HG02943 (cell line): Measurements from ENCODE around the gene ARHGEF11.

Experiments
- ATAC-seq: cut with Tn5 transposase; IDR thresholded peaks from one replicate; pipeline ENCODE4 v1.9.1; 2021; ENCODE audit warnings: mild to moderate bottlenecking, low read depth, moderate library complexity; ENCODE audit not compliant: unreplicated experiment

Gene ARHGEF11

DNA sequence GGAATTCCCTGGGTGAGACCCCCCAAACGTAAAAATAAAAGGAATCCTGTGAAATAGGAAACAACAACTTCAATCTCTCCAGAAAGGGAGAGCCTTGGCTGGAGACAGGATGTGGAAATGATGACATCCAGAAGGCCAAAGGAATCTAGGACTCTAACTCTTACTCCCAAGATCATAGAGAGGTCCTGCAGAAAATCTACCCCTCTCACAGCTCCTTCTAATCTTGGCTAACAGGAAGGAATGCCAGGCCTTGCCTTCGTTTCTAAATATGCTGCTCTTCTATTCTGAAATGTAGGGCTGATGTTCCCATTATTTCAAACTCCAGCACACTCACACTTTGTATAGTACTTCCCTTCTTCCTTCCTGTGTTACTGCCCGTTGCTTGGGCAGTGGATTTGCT is 40.7 kb downstream of the ARHGEF11 start:
- ATAC-seq: no peak

GRCh38 chr1:157004327-157004726 is 41.2 kb downstream of the ARHGEF11 start:
- no peak for ATAC-seq

DNA sequence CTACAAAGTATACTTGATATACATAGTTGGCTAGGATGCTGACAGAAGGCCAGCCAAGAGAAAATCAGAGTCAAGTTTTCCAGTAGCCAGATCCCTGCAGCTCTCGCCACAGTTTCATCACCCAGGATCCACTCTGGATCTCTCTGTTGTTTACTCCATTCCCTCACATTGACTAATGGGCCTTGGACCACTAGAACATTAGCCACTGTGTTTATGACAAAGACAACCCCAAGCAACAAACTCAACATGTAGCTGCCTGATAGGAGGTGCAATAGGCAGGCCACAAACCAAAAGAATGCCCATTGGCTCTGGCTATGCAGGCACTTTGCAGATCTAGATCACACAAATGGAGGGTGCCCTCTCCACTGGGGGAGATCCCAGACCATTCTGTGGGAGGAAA is 44.2 kb downstream of the ARHGEF11 start:
- ATAC-seq: no peak

DNA sequence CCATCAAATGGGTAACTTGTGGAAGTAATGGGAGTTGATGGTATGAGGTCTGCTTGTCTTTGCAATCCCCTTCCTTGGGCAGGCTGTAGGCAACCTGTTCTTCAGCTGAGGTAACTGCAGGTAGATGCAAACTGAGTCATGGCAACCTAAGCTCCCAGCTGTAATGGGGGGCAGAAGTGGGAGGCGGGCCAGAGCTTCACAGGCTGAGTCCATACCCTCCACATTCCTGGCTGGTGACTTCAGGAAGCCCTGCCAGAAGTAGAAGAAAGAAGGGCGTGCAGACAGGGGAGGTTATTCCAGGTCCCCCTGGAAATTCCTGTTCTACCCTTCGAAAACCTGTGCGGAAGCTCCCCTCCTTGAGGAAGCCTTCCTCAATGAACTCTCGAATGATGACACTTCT is 44.9 kb downstream of the ARHGEF11 start:
- no peak for ATAC-seq

DNA sequence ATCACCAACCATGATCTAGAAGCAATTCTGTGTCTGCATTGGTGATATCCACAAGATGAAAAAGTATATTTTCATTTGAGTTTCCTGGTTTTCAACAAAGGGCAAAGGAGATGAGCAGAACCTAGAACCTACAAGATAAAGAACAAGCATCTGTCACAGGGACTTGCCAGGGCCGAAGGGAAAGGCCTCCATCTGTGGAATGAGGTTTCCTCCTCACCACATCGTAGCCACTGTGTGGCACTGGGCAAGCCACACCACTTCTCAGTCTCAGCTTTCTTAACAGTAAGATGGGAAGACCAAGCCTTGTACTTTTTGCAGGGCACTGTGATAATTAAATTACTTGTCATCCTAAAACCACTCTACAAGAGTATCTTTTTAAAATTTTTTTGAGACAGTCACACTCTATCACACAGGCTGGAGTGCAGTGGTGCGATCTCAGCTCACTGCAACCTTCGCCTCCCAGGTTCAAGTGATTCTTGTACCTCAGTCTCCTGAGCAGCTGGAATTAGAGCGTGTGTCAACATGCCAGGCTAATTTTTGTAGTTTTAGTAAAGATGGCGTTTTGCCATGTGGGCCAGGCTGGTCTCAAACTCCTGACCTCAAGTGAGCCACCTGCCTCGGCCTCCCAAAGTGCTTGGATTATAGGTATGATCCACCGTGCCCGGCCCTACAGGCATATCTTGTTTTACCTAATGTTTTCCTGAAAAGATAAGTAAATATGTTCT is 45.8 kb downstream of the ARHGEF11 start:
- no peak for ATAC-seq

GRCh38 chr1:156998840-156999500 is 46.6 kb downstream of the ARHGEF11 start:
- no peak for ATAC-seq

DNA sequence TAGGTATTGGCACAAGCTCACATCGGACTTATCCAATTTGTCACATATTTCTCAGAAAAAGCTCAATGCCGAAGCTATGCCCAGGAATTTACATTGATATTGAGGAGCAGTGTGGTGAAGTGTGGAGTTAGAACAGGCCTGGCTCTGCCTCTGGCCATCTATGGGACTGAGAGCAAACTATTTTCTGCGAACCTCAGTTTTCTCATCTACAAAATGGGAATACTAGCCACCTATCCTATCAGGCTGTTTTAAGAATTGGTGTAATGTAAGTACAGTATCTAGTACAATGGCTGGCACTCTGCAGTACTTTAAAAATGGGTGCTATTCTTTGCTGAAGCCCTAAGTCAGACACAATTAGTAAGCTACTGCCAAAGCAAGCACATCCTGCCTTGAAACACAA is 47.2 kb downstream of the ARHGEF11 start:
- no peak for ATAC-seq

GRCh38 chr1:156995412-156995811 is 50.1 kb downstream of the ARHGEF11 start:
- ATAC-seq: no peak

GRCh38 chr1:156994277-156994676 is 51.3 kb downstream of the ARHGEF11 start:
- ATAC-seq: no peak

GRCh38 chr1:156993426-156994147 is 52.0 kb downstream of the ARHGEF11 start:
- ATAC-seq: no peak

DNA sequence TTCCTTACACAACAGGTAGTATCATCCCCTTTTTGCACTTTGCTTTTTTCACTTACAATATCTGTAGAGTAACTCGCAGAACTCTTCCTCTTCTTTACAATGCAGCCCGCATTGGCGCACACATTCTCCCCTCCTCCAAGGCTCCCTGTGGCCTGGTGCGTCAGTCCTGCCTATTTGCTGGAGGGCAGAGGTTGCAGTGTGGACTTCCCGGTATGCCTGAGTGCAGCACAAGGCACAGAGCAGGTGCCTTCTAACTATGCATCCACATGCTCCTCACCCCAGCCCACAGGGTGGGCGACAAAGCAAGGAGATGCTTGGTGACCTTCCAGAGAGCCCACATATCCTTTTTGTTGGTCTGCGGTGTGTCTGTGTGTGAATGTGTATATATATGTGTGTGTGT is 53.3 kb downstream of the ARHGEF11 start:
- ATAC-seq: no peak

DNA sequence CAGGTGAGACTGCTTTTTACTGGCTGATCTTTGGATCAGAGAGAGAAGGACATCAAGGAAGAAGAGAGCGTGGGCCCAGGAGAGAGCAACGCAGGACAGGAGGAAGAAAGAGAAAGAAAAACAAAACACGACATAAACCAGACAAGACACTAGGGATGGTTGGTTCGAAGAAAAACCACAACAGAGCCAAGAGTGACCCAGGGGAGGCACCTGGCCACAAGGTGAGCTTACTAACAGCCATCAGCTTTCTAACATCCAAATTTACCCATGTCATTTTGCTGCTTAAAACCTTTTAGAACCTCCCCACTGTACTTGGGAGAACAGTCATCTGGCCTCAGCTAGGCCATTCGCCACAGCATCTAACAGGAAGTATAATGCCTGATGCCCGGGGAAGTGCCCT is 57.8 kb downstream of the ARHGEF11 start:
- ATAC-seq: no peak

DNA sequence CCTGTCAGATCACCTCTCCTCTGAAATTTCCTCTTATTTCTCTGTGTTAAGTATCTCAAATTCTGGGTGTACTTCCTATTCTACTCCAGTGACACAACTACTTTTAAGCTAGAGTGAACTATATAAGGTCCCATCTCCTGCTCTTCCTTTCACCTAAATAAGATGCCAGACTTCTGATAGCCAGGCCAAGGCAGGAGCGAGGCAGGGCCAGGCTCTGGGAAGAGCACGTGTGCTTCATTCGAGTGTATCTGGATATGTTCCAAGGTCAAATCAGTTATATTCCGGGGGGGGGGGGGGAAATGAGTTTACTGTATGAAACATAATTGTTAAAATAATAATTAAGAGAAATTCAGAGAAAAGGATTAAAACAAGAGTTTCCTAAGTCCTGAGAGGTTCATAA is 65.0 kb downstream of the ARHGEF11 start:
- no peak for ATAC-seq

GRCh38 chr1:156975084-156975483 is 70.5 kb downstream of the ARHGEF11 start:
- no peak for ATAC-seq

- ATAC-seq: no peak
These were observed 72.1 kb downstream of the ARHGEF11 start for GRCh38 chr1:156973417-156973816.

GRCh38 chr1:156970017-156970416 is 75.5 kb downstream of the ARHGEF11 start:
- no peak for ATAC-seq

- ATAC-seq: no peak
These were observed 76.0 kb downstream of the ARHGEF11 start for GRCh38 chr1:156969496-156969895.

GRCh38 chr1:156964441-156964840 is 81.1 kb downstream of the ARHGEF11 start:
- no peak for ATAC-seq

GRCh38 chr1:156963621-156964020 is 81.9 kb downstream of the ARHGEF11 start:
- ATAC-seq: no peak

GRCh38 chr1:156961709-156962108 is 83.8 kb downstream of the ARHGEF11 start:
- no peak for ATAC-seq

- ATAC-seq: no peak
These were observed 85.6 kb downstream of the ARHGEF11 start for GRCh38 chr1:156959925-156960324.

GRCh38 chr1:156959414-156959813 is 86.1 kb downstream of the ARHGEF11 start:
- no peak for ATAC-seq
